Mesodermal cell (in vitro differentiated cells): ENCODE measurements around the gene SPAG7.
A peak's percentile ranks its signal among the peaks of the same experiment; 100 is the strongest.
"Not testable (repeated sequence)": the region's sequence is repeated elsewhere in the genome, so short reads cannot be mapped to it uniquely, and the experiment has no call there.

ENCODE experiments used
- H3K27ac ChIP-seq: 2 replicates; pipeline ENCODE4 v1.7.0; 2013; ENCODE audit warnings: mild to moderate bottlenecking, low read depth, low read length, moderate library complexity; ENCODE audit not compliant: severe bottlenecking
- H3K36me3 ChIP-seq: 2 replicates; pipeline ENCODE4 v1.7.1; 2013; ENCODE audit warnings: mild to moderate bottlenecking, low read length, moderate library complexity; ENCODE audit not compliant: control insufficient read depth, insufficient read depth
- H3K4me1 ChIP-seq: one replicate; pipeline ENCODE4 v1.7.1; 2013; ENCODE audit warnings: mild to moderate bottlenecking, low read length; ENCODE audit not compliant: insufficient read depth, control insufficient read depth, poor library complexity, severe bottlenecking
- H3K4me3 ChIP-seq: 2 replicates; pipeline ENCODE4 v1.7.0; 2013; ENCODE audit warnings: low read length, control low read depth, mild to moderate bottlenecking; ENCODE audit not compliant: insufficient read depth, poor library complexity, severe bottlenecking; ENCODE audit errors: extremely low read depth
- H3K9me3 ChIP-seq: 2 replicates; pipeline ENCODE4 v1.7.1; 2013; ENCODE audit warnings: mild to moderate bottlenecking, low read length, moderate library complexity; ENCODE audit not compliant: control insufficient read depth
- WGBS, 2 experiments: methylation state at CpG; one replicate each; pipeline ENCODE4 v1.1.5; 2013; ENCODE audit warnings: missing lambda C conversion rate in 2 of 2; ENCODE audit not compliant: insufficient coverage in 2 of 2; 5-methylcytosine and 5-hydroxymethylcytosine counted together

Gene SPAG7

DNA sequence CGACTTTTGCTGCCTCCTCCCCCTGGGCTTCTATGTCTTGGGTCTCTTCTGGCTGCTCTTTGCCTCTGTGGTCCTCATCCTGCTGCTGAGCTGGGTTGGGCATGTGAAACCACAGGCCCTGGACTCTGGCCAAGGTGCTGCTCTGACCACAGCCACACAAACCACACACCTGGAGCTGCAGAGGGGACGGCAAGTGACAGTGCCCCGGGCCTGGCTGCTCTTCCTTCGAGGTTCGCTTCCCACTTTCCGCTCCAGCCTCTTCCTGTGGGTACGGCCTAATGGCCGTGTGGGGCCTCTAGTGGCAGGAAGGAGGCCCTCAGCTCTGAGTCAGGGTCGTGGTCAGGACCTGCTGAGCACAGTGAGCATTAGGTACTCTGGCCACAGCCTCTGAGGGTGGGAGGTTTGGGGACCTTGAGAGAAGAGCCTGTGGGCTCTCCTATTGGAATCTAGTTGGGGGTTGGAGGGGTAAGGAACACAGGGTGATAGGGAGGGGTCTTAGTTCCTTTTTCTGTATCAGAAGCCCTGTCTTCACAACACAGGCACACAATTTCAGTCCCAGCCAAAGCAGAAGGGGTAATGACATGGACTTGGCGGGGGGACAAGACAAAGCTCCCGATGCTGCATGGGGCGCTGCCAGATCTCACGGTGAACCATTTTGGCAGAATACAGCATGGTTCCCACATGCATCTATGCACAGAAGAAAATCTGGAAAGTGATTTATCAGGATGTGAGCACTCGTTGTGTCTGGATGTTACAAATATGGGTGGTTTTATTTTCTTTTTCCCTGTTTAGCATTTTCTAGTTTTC, 33.2 kb downstream of the SPAG7 start:
- Histone ChIP-seq H3K4me1 (peaks cover 5% of the 10 kb centered on the region), H3K36me3 (peaks cover 39% of the 10 kb centered on the region), H3K4me3 (no peak overlapping the region), H3K27ac (peak overlapping the region; percentile 37), H3K9me3 (no peaks in the 10 kb centered on the region)
- WGBS, 2 experiments, result 45 to 67% methylated on average over 10 to 12 of the region's 14 CpGs

DNA sequence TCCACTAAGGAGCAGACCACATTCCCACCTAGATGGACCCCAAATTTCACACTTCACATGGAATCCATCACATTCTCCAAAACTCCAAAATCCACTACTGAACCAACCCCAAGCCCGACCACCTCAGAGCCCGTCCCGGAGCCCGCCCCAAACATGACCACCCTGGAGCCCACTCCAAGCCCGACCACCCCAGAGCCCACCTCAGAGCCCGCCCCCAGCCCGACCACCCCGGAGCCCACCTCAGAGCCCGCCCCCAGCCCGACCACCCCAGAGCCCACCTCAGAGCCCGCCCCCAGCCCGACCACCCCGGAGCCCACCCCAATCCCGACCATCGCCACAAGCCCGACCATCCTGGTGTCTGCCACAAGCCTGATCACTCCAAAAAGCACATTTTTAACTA, 34.0 kb downstream of the SPAG7 start:
- WGBS, 2 experiments, result 96 to 100% methylated on average over 3 to 7 of the region's 16 CpGs
- no peak overlapping the region for H3K4me3 ChIP-seq
- H3K4me1 ChIP-seq, result peaks cover 1% of the 10 kb centered on the region
- H3K36me3 ChIP-seq, result peaks cover 39% of the 10 kb centered on the region
- H3K9me3 ChIP-seq, result no peaks in the 10 kb centered on the region
- no peak overlapping the region for H3K27ac ChIP-seq

DNA sequence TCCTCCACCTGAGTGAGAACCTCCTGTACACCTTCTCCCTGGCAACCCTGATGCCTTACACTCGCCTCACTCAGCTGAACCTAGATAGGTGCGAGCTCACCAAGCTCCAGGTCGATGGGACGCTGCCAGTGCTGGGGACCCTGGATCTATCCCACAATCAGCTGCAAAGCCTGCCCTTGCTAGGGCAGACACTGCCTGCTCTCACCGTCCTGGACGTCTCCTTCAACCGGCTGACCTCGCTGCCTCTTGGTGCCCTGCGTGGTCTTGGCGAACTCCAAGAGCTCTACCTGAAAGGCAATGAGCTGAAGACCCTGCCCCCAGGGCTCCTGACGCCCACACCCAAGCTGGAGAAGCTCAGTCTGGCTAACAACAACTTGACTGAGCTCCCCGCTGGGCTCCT, 34.9 kb downstream of the SPAG7 start:
- WGBS, 2 experiments, result 91 to 94% methylated on average over 12 of the region's 12 CpGs

DNA sequence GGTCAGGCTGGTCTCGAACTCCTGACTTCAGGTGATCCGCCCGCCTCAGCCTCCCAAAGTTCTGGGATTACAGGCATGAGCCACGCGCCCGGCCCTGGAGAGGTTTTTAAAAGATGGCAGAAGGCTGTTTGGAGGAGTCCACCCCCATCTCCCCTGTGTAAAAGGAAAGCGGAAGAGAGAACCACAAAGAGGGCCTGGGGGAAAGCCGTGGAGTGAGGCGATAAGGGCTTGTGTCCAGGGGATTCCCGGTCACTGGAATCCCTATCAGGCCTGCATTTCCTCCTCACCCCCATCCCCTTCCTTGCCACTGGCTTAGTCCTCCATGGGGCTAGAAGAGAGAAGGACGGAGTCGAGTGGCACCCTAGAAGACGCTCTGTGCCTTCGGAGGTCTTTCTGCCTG, 35.7 kb downstream of the SPAG7 start, which contains the start of gene GP1BA:
Gene GP1BA, plus strand, starts transcription at position 315 of the 400 bp plus-strand sequence. CDS start 328 bp downstream, outside the sequence.
- 97 to 98% methylated on average over 6 to 9 of the region's 14 CpGs for WGBS, 2 experiments
- H3K4me1 ChIP-seq, result no peaks in the 10 kb centered on the region
- H3K4me3 ChIP-seq, result no peak within 1 kb of the TSS
- no peaks in the 10 kb centered on the region for H3K9me3 ChIP-seq
- peaks cover 25% of the 10 kb centered on the region for H3K36me3 ChIP-seq
- no peak within 1 kb of the TSS for H3K27ac ChIP-seq

More for the DNA sequence above, 34.9 kb downstream of the SPAG7 start:
- Histone ChIP-seq H3K27ac (no peak overlapping the region), H3K36me3 (peaks cover 33% of the 10 kb centered on the region), H3K9me3 (no peaks in the 10 kb centered on the region), H3K4me3 (no peak overlapping the region), H3K4me1 (no peaks in the 10 kb centered on the region)

DNA sequence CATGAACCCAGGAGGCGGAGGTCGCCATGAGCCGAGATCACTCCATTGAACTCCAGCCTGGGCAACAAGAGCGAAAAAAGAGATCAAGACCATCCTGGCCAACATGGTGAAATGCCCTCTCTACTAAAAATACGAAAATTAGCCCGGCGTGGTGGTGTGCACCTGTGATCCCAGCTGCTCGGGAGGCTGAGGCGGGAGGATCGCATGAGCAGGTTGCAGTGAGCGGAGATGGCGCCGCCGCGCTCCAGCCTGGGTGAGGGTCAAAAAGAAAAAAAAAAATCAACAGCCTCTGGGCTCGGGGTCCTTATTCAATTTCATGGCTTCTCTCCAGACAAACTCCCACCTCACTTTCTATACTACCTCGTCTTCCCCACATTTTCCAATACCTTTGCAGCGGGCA, 38.7 kb downstream of the SPAG7 start:
- WGBS, 2 experiments, result 92 to 98% methylated on average over 14 to 15 of the region's 18 CpGs
- Histone ChIP-seq H3K9me3 (no peaks in the 10 kb centered on the region), H3K27ac (no peak overlapping the region), H3K4me3 (no peak overlapping the region), H3K4me1 (no peaks in the 10 kb centered on the region), H3K36me3 (peaks cover 6% of the 10 kb centered on the region)

DNA sequence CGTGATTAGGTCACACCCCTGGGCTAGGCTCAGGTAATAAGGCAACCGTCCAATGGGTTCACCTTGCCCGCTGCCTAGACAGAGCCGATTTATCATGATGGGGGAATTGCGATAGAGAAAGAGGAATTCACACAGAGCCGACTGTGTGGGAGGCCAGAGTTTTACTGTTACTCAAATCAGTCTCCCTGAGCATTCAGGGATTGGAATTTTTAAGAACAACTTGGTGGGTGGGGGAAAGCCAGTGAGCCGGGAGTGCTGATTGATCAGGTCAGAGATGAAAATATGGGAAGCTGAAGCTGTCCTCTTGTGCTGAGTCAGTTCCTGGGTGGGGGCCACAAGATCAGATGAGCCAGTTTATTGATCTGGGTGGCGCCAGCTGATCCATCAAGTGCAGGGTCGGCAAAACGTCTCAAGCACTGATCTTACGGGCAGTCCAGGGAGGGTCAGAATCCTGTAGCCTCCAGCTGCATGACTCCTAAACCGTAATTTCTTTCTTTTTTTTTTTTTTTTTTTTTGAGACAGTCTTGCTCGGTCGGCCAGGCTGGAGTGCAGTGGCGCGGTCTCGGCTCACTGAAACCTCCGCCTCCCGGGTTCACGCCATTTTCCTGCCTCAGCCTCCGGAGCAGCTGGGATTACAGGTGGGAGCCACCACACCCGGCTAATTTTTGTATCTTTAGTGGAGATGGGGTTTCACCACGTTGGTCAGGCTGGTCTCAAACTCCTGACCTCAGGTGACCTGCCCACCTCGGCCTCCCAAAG, 40.9 kb downstream of the SPAG7 start:
- H3K27ac ChIP-seq, H3K4me3 ChIP-seq, H3K36me3 ChIP-seq, H3K4me1 ChIP-seq, H3K9me3 ChIP-seq: not testable (repeated sequence)
- 91% methylated on average over 20 to 23 of the region's 24 CpGs for WGBS, 2 experiments

DNA sequence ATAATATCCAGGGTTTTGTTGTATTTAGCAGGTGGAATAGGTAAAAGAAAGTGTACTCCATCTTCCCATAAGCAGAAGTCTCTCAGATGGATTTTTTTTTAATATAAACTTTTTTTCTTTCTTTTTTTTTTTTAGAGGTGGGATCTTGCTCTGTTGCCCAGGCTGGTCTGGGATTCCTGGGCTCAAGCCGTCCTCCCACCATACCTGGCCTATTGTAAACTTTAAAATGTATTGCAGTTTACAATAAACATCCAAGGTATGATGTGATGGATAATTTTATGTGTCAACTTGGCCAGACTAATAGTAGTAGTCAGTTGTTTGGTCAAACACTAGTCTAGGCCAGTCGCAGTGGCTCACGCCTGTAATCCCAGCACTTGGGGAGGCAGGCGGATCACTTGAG, 46.3 kb downstream of the SPAG7 start:
- Histone ChIP-seq H3K27ac (no peak overlapping the region), H3K4me3 (no peak overlapping the region), H3K36me3 (no peaks in the 10 kb centered on the region), H3K4me1 (no peaks in the 10 kb centered on the region), H3K9me3 (no peaks in the 10 kb centered on the region)
- 79% methylated on average over 3 of the region's 4 CpGs; no CpG with 5 or more reads in 1 of the 2 experiments for WGBS, 2 experiments

DNA sequence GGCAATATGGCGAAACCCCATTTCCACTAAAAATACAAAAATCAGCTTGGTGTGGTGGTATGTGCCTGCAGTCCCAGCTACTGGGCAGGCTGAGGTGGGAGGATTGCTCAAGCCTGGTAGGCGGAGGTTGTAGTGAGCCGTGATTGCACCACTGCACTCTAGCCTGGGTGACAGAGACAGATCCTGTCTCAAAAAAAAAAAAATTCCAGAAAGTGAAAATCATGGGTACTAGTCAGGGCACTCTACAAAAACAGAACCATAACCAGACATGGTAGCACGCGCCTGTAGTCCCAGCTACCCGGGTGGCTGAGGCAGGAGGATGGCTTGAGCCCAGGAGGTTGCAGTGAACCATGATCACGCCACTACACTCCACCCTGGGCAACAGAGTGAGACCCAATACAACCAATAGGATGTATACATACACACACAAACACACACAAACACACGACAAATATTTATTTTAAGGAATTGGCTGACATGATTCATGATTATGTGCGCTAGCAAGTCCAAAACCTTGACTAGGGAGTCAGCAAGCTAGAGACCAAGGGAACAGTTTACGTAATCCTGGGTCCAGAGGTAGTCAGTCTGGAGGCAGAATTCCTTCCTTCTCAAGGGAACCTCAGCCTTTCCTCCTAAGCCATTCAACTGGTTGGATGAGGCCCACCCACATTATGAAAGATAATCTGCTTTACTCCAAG, 47.1 kb downstream of the SPAG7 start:
- Histone ChIP-seq H3K4me3 (no peak overlapping the region), H3K27ac (no peak overlapping the region), H3K4me1 (no peaks in the 10 kb centered on the region), H3K9me3 (no peaks in the 10 kb centered on the region), H3K36me3 (no peaks in the 10 kb centered on the region)
- WGBS, 2 experiments, result 99 to 100% methylated on average over 6 to 9 of the region's 10 CpGs

DNA sequence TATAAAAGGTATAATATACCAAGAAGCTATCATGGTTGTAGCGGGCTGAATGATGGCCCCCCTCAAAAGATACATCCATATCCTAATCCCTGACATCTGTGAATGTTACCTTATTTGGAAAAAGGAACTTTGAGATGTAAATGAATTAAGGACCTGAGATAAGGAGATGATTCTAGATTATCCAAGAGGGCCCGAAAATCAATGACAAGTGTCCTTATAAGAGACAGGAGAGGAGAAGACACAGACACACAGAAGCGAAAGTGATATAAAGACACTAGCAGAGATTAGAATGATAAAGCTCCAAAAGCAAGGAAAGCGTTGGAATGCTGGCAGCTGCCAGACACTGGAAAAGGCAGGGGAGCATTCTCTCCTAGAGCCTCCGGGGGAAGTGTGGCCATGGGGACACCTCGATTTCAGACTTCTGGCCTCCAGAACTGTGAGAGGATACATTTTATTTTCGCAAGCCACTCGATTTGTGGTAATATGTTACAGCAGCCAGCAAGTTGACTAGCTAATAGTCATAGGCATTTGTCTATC, 48.0 kb downstream of the SPAG7 start:
- WGBS, 2 experiments, result 60 to 64% methylated on average over 4 to 5 of the region's 8 CpGs
- no peaks in the 10 kb centered on the region for H3K4me1 ChIP-seq
- no peaks in the 10 kb centered on the region for H3K36me3 ChIP-seq
- H3K4me3 ChIP-seq, result no peak overlapping the region
- no peak overlapping the region for H3K27ac ChIP-seq
- no peaks in the 10 kb centered on the region for H3K9me3 ChIP-seq

DNA sequence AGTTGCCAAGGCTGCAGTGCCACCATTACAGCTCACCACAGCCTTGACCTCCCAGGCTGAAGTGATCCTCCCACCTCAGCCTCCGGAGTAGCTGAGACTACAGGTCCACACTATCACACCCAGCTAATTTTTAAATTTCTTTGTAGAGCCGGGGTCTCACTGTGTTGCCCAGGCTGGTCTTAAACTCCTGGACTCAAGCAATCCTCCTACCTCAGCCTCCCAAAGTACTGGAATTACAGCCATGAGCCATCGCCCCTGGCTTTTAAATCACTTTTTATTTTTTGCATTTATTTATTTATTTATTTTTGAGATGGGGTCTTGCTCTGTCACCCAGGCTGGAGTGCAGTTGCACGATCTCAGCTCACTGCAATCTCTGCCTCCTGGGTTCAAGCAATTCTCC, 53.1 kb downstream of the SPAG7 start:
- 94 to 97% methylated on average over 3 of the region's 4 CpGs for WGBS, 2 experiments
- not testable (repeated sequence) for H3K36me3 ChIP-seq, H3K9me3 ChIP-seq, H3K4me3 ChIP-seq, H3K27ac ChIP-seq, H3K4me1 ChIP-seq
